ENCODE data around the gene COG7.
"Not testable (repeated sequence)": the region's sequence is repeated elsewhere in the genome, so short reads cannot be mapped to it uniquely, and the experiment has no call there.

COG7 gene

GRCh38 chr16:23491490-23492391 is 38.8 kb upstream of the COG7 start:
- H3K9me3 ChIP-seq (ENCODE audit: severe bottlenecking): no peaks in the 10 kb centered on the region
- H3K27me3 ChIP-seq (ENCODE audit: insufficient read depth, low read depth, severe bottlenecking): no peaks in the 10 kb centered on the region
- H3K36me3 ChIP-seq: peaks cover 93% of the 10 kb centered on the region
- TF ChIP-seq, protein P1, sequence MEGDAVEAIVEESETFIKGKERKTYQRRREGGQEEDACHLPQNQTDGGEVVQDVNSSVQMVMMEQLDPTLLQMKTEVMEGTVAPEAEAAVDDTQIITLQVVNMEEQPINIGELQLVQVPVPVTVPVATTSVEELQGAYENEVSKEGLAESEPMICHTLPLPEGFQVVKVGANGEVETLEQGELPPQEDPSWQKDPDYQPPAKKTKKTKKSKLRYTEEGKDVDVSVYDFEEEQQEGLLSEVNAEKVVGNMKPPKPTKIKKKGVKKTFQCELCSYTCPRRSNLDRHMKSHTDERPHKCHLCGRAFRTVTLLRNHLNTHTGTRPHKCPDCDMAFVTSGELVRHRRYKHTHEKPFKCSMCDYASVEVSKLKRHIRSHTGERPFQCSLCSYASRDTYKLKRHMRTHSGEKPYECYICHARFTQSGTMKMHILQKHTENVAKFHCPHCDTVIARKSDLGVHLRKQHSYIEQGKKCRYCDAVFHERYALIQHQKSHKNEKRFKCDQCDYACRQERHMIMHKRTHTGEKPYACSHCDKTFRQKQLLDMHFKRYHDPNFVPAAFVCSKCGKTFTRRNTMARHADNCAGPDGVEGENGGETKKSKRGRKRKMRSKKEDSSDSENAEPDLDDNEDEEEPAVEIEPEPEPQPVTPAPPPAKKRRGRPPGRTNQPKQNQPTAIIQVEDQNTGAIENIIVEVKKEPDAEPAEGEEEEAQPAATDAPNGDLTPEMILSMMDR (IDR thresholded peaks at IDR 0.05; ENCODE audit: low read depth, low read length): no peak
- H3K4me3 ChIP-seq (ENCODE audit: low read depth, low read length): no peak overlapping the region
- no peak overlapping the region for H3K27ac ChIP-seq
- no peak for DNase-seq

GRCh38 chr16:23486480-23486879 is 33.5 kb upstream of the COG7 start:
- H3K9me3 ChIP-seq (ENCODE audit: severe bottlenecking): no peaks in the 10 kb centered on the region
- DNase-seq: no peak
- TF ChIP-seq, protein P1 (IDR thresholded peaks at IDR 0.05; ENCODE audit: low read depth, low read length): no peak
- no peak overlapping the region for H3K4me3 ChIP-seq (ENCODE audit: low read depth, low read length)
- H3K36me3 ChIP-seq: peaks cover 94% of the 10 kb centered on the region
- no peak overlapping the region for H3K27ac ChIP-seq
- H3K27me3 ChIP-seq (ENCODE audit: insufficient read depth, low read depth, severe bottlenecking): no peaks in the 10 kb centered on the region

DNA sequence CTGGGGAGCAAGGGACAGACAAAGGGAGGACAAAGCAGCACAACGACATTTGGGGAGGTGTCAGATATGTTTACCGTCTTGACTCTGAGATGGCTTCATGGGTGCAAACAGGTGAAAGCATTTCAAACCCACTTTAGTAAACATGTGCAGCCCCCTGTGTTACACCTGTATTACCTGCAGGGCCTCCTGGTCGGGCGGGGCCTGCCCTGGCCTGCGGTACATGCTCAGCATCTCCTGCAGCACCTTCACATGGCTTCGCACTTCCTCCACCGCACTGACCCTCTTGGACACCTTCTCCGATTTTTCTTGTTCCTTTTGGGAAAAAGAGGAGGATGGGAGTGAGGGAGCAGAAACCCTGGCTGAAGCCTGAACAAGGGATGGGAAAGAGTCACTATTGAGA is 32.9 kb upstream of the COG7 start:
- H3K27me3 ChIP-seq (ENCODE audit: insufficient read depth, low read depth, severe bottlenecking): no peaks in the 10 kb centered on the region
- TF ChIP-seq, protein P1 (IDR thresholded peaks at IDR 0.05; ENCODE audit: low read depth, low read length): no peak
- no peak for DNase-seq
- no peak overlapping the region for H3K27ac ChIP-seq
- H3K36me3 ChIP-seq: peaks cover 95% of the 10 kb centered on the region
- H3K4me3 ChIP-seq (ENCODE audit: low read depth, low read length): no peak overlapping the region
- no peaks in the 10 kb centered on the region for H3K9me3 ChIP-seq (ENCODE audit: severe bottlenecking)

GRCh38 chr16:23485257-23485614 is 32.2 kb upstream of the COG7 start:
- TF ChIP-seq, protein P1 (IDR thresholded peaks at IDR 0.05; ENCODE audit: low read depth, low read length): no peak
- DNase-seq: no peak
- H3K27me3 ChIP-seq (ENCODE audit: insufficient read depth, low read depth, severe bottlenecking): no peaks in the 10 kb centered on the region
- H3K27ac ChIP-seq: no peak overlapping the region
- H3K4me3 ChIP-seq (ENCODE audit: low read depth, low read length): no peak overlapping the region
- no peaks in the 10 kb centered on the region for H3K9me3 ChIP-seq (ENCODE audit: severe bottlenecking)
- H3K36me3 ChIP-seq: peaks cover 97% of the 10 kb centered on the region

- TF ChIP-seq, protein P1 (IDR thresholded peaks at IDR 0.05; ENCODE audit: low read depth, low read length): no peak
- Histone ChIP-seq H3K27ac (no peak overlapping the region), H3K27me3 (ENCODE audit: insufficient read depth, low read depth, severe bottlenecking) (no peaks in the 10 kb centered on the region), H3K9me3 (ENCODE audit: severe bottlenecking) (no peaks in the 10 kb centered on the region), H3K4me3 (ENCODE audit: low read depth, low read length) (no peak overlapping the region), H3K36me3 (peaks cover 97% of the 10 kb centered on the region)
- no peak for DNase-seq
These were observed 31.7 kb upstream of the COG7 start for GRCh38 chr16:23484510-23485256.

DNA sequence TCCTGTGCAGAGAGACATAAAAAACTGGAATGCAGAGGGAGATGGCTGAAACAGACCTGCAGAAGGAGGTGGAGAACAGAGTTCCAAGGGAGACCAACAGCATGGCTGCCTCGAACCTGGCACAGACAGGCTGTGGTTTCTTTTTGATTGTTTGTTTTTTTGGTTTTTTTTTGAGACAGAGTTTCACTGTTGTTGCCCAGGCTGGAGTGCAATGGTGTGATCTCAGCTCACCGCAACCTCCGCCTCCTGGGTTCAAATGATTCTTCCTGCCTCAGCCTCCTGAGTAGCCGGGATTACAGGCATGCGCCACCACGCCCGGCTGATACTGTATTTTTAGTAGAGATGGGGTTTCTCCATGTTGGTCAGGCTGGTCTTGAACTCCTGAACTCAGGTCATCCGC is 30.5 kb upstream of the COG7 start:
- not testable (repeated sequence) for H3K9me3 ChIP-seq (ENCODE audit: severe bottlenecking); DNase-seq; H3K27ac ChIP-seq; H3K4me3 ChIP-seq (ENCODE audit: low read depth, low read length); H3K27me3 ChIP-seq (ENCODE audit: insufficient read depth, low read depth, severe bottlenecking)
- H3K36me3 ChIP-seq: peaks cover 97% of the 10 kb centered on the region

Data from WERI-Rb-1 (cell line).